Measurements from ENCODE around the gene TTC22.

Gene TTC22

GRCh38 chr1:54745274-54745673, 55.8 kb downstream of the TTC22 start:
- DNase-seq, result no peak

DNA sequence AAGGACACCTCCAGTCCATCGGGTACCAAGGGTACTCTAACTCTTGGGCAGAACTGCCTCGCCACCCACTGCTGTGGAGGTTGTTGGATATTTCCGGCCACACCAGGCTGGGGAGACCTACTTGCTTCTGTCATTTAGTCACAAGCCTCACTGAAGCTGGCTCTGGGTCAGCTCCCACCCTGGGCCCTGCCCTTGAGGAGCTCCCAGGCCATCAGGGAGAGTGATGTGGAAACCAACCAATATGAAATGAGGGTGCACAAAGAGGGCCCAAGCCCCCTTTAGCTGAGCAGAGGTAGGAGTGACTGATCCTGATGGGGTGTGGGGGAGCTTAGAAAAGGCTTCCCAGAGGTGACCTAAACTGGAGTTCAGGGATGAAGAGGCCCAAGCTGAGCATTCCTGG, 56.4 kb downstream of the TTC22 start:
- no peak for DNase-seq

- no peak for DNase-seq
Observed at GRCh38 chr1:54743416-54744226, 57.5 kb downstream of the TTC22 start.

DNA sequence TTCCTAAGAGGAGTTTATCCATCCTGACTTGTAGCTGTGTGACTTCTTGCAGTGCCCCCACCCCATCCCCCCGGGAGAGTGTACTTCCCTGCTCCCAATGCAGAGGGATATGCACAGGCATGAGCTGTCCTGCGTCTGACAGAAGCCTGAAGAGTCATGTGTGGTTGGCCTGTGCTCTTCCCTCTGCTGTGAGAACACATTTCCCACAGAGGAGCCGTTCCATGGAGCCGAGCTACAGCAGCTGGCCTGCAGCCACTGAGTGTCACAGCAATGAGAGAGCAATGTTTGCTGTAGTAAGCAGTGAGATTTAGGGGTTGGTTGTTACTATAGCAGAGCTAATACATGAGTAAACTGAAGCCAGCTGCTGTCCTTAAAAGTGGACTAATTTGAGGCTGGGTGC, 58.8 kb downstream of the TTC22 start:
- no peak for DNase-seq

- no peak for DNase-seq
Observed at GRCh38 chr1:54741531-54741930, 59.6 kb downstream of the TTC22 start.

DNA sequence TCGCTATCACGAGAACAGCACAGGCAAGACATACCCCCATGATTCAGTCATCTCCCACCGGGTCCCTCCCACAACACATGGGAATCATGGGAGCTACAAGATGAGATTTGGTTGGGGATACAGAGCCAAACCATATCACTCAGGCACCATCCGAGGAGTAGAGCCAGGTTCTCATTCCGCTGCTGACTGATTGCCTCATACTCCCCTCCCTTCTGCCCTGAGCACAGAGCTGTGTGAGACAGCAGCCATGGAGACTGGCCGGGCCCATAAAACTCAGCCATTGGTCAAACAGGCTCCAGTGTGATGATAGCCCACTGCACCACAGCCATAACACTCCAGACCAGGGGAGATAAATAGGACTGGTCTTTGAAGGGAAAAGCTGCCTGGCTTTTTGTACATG, 62.9 kb downstream of the TTC22 start:
- DNase-seq, result no peak

- DNase-seq, result no peak
Observed at GRCh38 chr1:54736685-54737084, 64.4 kb downstream of the TTC22 start.
